CD4-positive, alpha-beta T cell (primary cell): ENCODE results near the gene LTC4S. TPM values are rescaled to one million over a fixed set of nuclear protein-coding genes. Genes with fewer than 3 reads are reported as not detected.

Experiments
- ATAC-seq: fragments of 200-7000 bp; cut with Tn5 transposase; one replicate; pipeline ENCODE4 v1.10.0; 2022; ENCODE audit warnings: mild to moderate bottlenecking; ENCODE audit not compliant: poor library complexity
- CTCF ChIA-PET: fragments of 350-600 bp; sonication (Branson Sonifier 250); formaldehyde crosslinking; loops from one replicate; lab custom pipeline; 2021; ENCODE audit warnings: antibody characterized with exemption, inconsistent platforms; lab: Charles Lee
- POLR2A ChIA-PET: fragments of 350-600 bp; sonication (Branson Sonifier 250); formaldehyde crosslinking; loops from one replicate; lab custom pipeline; 2021; ENCODE audit warnings: antibody characterized with exemption, inconsistent platforms; lab: Charles Lee
- DNase-seq, 14 experiments: peaks; one replicate each; pipeline ENCODE4 v3.0.0-alpha.2; 2013 to 2020; ENCODE audit warnings: mixed read lengths in 2 of 14
- H3K27ac ChIP-seq, 2 donors: one replicate each; pipeline versions ENCODE4 v1.5.1 to v1.7.0; 2013; ENCODE audit warnings: low read length in 2 of 2, low read depth in 1 of 2, mild to moderate bottlenecking in 1 of 2
- H3K27me3 ChIP-seq, 2 experiments: 1 replicate in 1 of 2; 2 replicates in 1 of 2; pipeline versions ENCODE4 v1.6.1 to v1.7.0; 2013; ENCODE audit warnings: low read length in 2 of 2, control low read depth in 1 of 2, mild to moderate bottlenecking in 1 of 2, moderate library complexity in 1 of 2; ENCODE audit not compliant: insufficient read depth in 2 of 2, control insufficient read depth in 1 of 2
- H3K36me3 ChIP-seq: one replicate; pipeline ENCODE4 v1.6.1; 2013; ENCODE audit warnings: low read length, control low read depth; ENCODE audit not compliant: insufficient read depth
- H3K4me1 ChIP-seq: one replicate; pipeline ENCODE4 v1.6.1; 2013; ENCODE audit warnings: low read length, control low read depth; ENCODE audit not compliant: insufficient read depth
- H3K4me3 ChIP-seq: one replicate; pipeline ENCODE4 v1.5.1; 2013; ENCODE audit warnings: mild to moderate bottlenecking, low read length, moderate library complexity
- H3K9me3 ChIP-seq, 2 experiments: 1 replicate in 1 of 2; 2 replicates in 1 of 2; pipeline versions ENCODE4 v1.6.1 to v1.7.0; 2013; ENCODE audit warnings: low read length in 2 of 2, mild to moderate bottlenecking in 2 of 2, control low read depth in 1 of 2, moderate library complexity in 1 of 2; ENCODE audit not compliant: control insufficient read depth in 1 of 2, insufficient read depth in 1 of 2
- H3K27ac Mint-ChIP-seq: one replicate; pipeline ENCODE4 v1.8.0; 2020; ENCODE audit warnings: mixed read lengths
- H3K27me3 Mint-ChIP-seq: one replicate; pipeline ENCODE4 v1.8.0; 2021; ENCODE audit warnings: mixed read lengths
- H3K36me3 Mint-ChIP-seq: one replicate; pipeline ENCODE4 v1.8.0; 2021; ENCODE audit warnings: low read depth, mixed read lengths
- H3K4me1 Mint-ChIP-seq: one replicate; pipeline ENCODE4 v1.8.0; 2021; ENCODE audit warnings: low read depth, mixed read lengths
- H3K4me3 Mint-ChIP-seq: one replicate; pipeline ENCODE4 v1.8.0; 2020; ENCODE audit warnings: mild to moderate bottlenecking, mixed read lengths
- H3K9me3 Mint-ChIP-seq: one replicate; pipeline ENCODE4 v1.8.0; 2020; ENCODE audit warnings: mixed read lengths
- intact Hi-C, 2 experiments: fragments of 100-400 bp; cut with DNase I in 1 of 2; cut with micrococcal nuclease in 1 of 2; formaldehyde crosslinking; loops; one replicate each; pipeline versions ENCODE4 v1.15.1 to v1.9.0; 2023 to 2025; cut with DNase I, micrococcal nuclease
- total RNA-seq, 174 experiments: library from RNA in 2 of 174; stranded (reverse) in 2 of 174; gene quantifications; one replicate each; pipeline ENCODE4 v1.2.3 and lab custom pipeline; 2021 to 2026
- TF ChIP-seq, protein P1 (sequence below): fragments of 200-600 bp; IDR thresholded peaks from one replicate; pipeline ENCODE4 v1.8.0; 2022; ENCODE audit warnings: antibody characterized with exemption, mild to moderate bottlenecking

Gene LTC4S
- total RNA-seq, 2 experiments from 2014 or later: 3.6 to 4.2 TPM

GRCh38 chr5:179781846-179782245, 11.9 kb upstream of the LTC4S start:
- Histone ChIP-seq H3K27me3 (no peaks in the 10 kb centered on the region), H3K36me3 (peaks cover 20% of the 10 kb centered on the region), H3K27ac (no peak overlapping the region), H3K9me3 (no peaks in the 10 kb centered on the region), H3K4me1 (no peaks in the 10 kb centered on the region), H3K4me3 (no peak overlapping the region)
- Mint-ChIP-seq H3K27ac (no peak overlapping the region), H3K9me3 (no peaks in the 10 kb centered on the region), H3K27me3 (no peaks in the 10 kb centered on the region), H3K4me3 (no peak overlapping the region), H3K36me3 (peaks cover 36% of the 10 kb centered on the region), H3K4me1 (no peaks in the 10 kb centered on the region)
- CTCF ChIA-PET: interaction anchor here (1.1 kb wide), 1 partner anchor 10 kb away, joined by 3 read pairs; no protein-coding TSS in a partner anchor
- intact Hi-C loops: no loop called here
- TF ChIP-seq, protein P1, sequence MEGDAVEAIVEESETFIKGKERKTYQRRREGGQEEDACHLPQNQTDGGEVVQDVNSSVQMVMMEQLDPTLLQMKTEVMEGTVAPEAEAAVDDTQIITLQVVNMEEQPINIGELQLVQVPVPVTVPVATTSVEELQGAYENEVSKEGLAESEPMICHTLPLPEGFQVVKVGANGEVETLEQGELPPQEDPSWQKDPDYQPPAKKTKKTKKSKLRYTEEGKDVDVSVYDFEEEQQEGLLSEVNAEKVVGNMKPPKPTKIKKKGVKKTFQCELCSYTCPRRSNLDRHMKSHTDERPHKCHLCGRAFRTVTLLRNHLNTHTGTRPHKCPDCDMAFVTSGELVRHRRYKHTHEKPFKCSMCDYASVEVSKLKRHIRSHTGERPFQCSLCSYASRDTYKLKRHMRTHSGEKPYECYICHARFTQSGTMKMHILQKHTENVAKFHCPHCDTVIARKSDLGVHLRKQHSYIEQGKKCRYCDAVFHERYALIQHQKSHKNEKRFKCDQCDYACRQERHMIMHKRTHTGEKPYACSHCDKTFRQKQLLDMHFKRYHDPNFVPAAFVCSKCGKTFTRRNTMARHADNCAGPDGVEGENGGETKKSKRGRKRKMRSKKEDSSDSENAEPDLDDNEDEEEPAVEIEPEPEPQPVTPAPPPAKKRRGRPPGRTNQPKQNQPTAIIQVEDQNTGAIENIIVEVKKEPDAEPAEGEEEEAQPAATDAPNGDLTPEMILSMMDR: no peak
- POLR2A ChIA-PET: no interaction called here
- ATAC-seq: no peak
- DNase-seq: no peak

DNA sequence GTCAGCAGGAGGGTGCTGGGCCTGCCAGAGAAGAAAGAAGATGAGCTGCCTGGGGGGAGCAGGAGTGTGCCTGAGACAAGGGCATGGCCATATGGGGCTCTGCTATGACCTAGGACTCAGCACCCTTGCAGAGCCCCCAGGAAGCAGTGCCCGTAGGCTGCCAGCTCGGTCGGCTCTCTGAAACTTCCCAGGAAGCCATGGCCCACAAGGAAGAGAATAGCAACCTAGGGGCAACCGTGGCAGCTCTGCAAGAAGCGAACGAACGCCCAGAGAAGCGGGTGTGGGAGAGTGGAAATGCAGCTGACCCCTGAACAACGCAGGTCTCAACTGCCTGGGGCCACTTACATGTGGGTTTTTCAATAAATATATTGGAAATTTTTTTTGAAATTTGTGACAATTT, 10.7 kb upstream of the LTC4S start:
- H3K27me3 Mint-ChIP-seq: no peaks in the 10 kb centered on the region
- no peaks in the 10 kb centered on the region for H3K4me1 Mint-ChIP-seq
- no peak overlapping the region for H3K27ac Mint-ChIP-seq
- H3K36me3 Mint-ChIP-seq: peaks cover 24% of the 10 kb centered on the region
- Histone ChIP-seq H3K9me3 (no peaks in the 10 kb centered on the region), H3K4me1 (no peaks in the 10 kb centered on the region), H3K36me3 (peaks cover 12% of the 10 kb centered on the region), H3K27me3 (no peaks in the 10 kb centered on the region), H3K27ac (no peak overlapping the region), H3K4me3 (no peak overlapping the region)
- no peaks in the 10 kb centered on the region for H3K9me3 Mint-ChIP-seq
- TF ChIP-seq, protein P1: no peak
- ChIA-PET CTCF (interaction anchor here (1.1 kb wide), 2 partner anchors 9 to 19 kb away, joined by 3 read pairs; no protein-coding TSS in a partner anchor), POLR2A (no interaction called here)
- DNase-seq: no peak
- H3K4me3 Mint-ChIP-seq: no peak overlapping the region
- intact Hi-C loops: no loop called here
- no peak for ATAC-seq

DNA sequence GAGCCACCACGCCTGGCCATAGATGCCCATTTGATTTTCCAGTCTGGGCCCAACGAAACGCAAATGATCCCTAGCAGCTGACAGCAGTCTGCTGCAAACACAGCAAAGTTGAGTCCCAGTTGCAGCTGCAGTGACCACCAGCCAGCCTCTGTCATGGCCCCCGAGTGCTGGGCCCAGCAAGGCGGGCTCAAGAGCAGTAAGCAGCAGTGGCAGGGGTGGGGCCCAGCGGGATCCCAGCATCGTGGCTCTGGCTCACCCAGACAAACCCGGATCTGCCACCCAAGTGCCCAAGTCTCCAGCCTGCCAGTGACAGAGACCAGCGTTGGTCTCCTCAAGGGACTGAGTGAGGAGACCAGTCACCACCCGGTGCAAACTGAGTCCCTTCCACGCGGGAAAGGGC, 6.9 kb upstream of the LTC4S start:
- Histone ChIP-seq H3K4me3 (no peak overlapping the region), H3K27me3 (no peaks in the 10 kb centered on the region), H3K9me3 (no peaks in the 10 kb centered on the region), H3K4me1 (no peaks in the 10 kb centered on the region), H3K27ac (no peak overlapping the region), H3K36me3 (peaks cover under 1% of the 10 kb centered on the region)
- Mint-ChIP-seq H3K36me3 (peaks cover under 1% of the 10 kb centered on the region), H3K4me3 (no peak overlapping the region), H3K9me3 (no peaks in the 10 kb centered on the region), H3K27me3 (no peaks in the 10 kb centered on the region), H3K27ac (no peak overlapping the region), H3K4me1 (no peaks in the 10 kb centered on the region)
- ChIA-PET POLR2A (interaction anchor here (1.9 kb wide), 1 partner anchor 10 kb away, joined by 5 read pairs; no protein-coding TSS in a partner anchor), CTCF (interaction anchor here (0.7 to 1.0 kb wide), 2 partner anchors 11 to 24 kb away, joined by 3 read pairs; no protein-coding TSS in a partner anchor)
- TF ChIP-seq, protein P1: no peak
- ATAC-seq: no peak
- no peak for DNase-seq
- intact Hi-C loops: no loop called here
